CD4-positive, alpha-beta T cell treated with Interleukin-6 at 100 ng/mL for 8 hours (primary cell): ENCODE results near the gene TAS2R19.
"Not testable (repeated sequence)": the region's sequence is repeated elsewhere in the genome, so short reads cannot be mapped to it uniquely, and the experiment has no call there.

ENCODE experiments used
- DNase-seq: peaks from one replicate; pipeline ENCODE4 v3.0.0-alpha.2; 2020; ENCODE audit warnings: mixed read lengths, low spot score

The TAS2R19 gene

DNA sequence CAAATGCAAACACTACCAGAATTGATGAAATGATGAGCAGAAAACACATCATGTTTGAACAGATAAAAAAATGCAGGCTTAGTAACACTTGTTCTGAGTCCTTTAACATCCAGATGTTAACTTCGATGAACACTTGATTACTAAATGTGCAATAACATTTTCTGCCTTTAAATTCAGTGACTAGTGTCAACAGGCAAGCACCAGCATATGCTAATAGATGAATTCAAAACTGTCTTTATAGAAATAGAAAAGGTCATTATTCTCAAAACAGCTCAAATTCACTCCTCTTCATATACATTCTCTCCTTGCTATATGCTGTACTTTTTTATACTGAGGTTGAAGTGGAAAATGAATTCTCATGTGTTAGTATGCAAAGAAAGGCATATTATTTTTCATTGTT, at the start of gene TAS2R19:
TSS of gene TAS2R19 (minus strand) at position 101 of the 400 bp plus-strand sequence. CDS start at position 52, 49 bp downstream.
- DNase-seq, result no peak

DNA sequence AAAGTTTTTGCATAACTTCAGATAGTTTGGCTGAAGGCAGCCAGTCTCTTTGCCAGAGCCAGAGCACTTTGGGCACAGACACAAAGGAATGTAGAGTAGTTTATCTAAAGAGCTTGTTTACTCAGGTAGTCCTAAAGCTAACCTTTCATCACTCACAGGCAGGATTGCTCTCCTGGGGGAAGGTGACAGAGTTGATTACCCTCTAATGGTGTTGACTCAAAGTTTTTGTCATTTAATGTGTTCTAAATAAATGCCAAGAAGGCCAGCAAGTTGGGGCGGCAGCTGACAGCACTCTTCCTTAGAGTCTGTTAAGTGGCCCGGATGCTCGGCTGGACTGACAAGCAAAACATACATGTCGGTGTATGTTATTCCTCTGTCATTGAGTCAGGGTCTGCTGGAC, 49.0 kb upstream of the TAS2R19 start:
- no peak for DNase-seq

- no peak for DNase-seq
These were observed 48.6 kb upstream of the TAS2R19 start for GRCh38 chr12:11070999-11071398.

DNA sequence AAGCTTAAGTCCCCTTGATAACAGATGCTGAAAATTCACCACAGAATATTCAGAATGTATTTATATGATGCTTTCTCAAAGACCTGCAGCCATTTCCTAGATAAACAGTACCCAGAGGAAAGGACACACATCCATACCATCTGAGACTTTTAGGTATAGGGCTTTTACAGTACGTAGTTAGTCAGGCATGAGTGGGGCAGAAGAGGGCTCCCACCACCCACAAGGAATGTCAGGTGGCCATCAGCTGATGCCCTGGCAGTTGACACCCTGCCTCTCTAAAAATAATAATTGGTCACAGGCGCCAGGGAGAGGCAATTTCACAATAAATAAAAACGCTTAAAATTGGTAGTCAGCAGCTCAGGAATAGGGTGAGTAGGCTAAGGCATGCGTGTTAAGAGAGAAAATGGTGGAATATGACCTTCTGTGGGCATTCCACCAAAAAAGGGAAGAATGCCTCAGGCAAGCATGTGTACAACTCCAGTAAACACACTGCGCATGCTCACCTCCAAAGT, 47.5 kb upstream of the TAS2R19 start:
- no peak for DNase-seq

DNA sequence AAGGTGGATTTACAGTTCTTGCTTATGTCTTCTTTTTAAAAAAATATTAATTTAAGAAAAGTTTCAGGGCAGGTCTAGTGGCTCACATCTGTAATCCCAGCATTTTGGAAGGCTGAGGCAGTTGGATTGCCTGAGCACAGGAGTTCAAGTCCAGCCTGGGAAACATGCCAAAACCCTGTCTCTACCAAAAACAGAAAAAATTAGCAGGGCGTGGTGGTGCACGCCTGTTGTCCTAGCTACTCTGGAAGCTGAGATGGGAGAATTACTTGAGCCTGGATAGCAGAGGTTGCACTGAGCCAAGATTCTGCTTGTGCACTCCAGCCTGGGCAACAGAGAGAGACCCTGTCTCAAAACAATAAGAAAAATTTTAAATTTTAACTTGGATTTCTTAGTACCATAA, 45.1 kb upstream of the TAS2R19 start:
- DNase-seq, result no peak

GRCh38 chr12:11062194-11062593, 39.8 kb upstream of the TAS2R19 start, which contains the start of gene TAS2R46:
Gene TAS2R46, minus strand, starts transcription at chr12:11062294. Its CDS starts 0 bp downstream, at chr12:11062294.
- DNase-seq, result not testable (repeated sequence)

DNA sequence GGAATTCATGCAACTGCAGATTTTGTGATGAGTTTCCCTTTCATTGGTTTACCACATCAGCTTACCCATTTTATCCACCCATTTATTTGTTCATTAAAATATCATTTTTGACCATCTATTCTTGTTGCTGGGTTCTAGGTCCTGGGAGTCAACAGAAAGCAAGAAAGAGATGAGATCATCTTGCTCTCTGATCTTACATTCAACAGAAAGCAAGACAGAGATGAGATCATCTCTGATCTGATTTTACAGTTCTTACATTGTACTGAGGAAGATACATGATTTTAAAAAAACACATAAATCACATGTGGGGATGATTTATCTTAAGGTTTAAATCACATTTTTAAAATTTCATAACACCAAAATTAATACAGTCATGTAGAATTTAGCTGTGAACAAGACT, 37.4 kb upstream of the TAS2R19 start:
- no peak for DNase-seq

GRCh38 chr12:11059041-11059440, 36.6 kb upstream of the TAS2R19 start:
- no peak for DNase-seq

DNA sequence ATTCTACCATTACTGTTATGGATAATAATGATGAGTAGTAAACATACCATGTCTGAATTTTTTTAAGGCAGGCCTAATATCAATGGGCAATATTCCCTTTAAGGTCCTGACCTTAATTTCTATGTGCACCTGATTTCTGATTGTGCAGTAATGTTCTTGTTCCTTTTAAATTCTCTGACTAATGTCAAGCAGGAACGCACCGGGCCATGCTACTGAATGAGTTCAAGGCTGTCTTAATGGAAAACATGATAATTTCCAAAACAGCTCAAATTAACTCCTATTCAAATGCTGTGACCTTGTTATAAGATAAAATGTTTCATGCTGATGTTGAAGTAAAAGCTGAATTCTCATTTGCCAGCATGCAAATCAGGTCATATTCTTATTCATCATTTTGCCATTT, 32.9 kb upstream of the TAS2R19 start:
- no peak for DNase-seq

- DNase-seq, result not testable (repeated sequence)
These were observed 27.5 kb upstream of the TAS2R19 start for GRCh38 chr12:11049806-11050531.

DNA sequence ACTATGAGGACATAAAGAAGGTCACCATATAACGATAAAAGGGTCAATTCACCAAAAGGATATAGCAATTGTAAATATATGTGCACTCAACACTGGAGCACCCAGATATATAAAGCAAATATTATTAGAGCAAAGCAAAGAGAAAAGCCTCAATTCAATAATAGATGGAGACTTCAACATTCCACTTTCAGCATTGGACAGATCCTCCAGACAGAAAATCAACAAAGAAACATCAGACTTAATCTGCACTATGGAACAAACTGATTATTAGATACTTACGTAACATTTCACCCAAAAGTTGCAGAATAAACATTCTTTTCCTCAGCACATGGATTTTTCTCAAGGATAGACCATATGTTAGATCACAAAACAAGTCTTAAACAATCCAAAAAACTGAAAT, 18.9 kb upstream of the TAS2R19 start:
- not testable (repeated sequence) for DNase-seq

- no peak for DNase-seq
These were observed 17.7 kb upstream of the TAS2R19 start for GRCh38 chr12:11040162-11040561.

GRCh38 chr12:11039171-11039570, 16.8 kb upstream of the TAS2R19 start:
- no peak for DNase-seq

DNA sequence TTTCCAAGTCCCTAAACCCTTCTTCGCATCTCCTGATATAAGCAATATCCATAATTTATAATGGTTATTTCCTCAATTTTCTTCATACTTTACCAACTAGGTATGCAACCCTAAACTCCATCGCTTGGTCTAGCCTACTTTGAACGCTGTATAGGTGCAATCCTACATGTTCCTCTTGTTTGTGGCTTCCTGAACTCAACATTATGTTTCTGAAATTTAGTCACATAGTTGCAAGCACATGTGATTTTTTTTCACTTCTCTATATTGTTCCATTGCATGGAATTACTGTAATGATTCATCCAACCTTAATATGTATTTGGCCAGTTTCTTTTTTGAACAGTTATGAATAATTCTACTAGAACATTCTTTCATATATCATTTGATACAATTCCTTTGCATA, 11.5 kb upstream of the TAS2R19 start:
- DNase-seq, result not testable (repeated sequence)

- no peak for DNase-seq
These were observed 8.9 kb upstream of the TAS2R19 start, which contains the start of gene TAS2R31 for GRCh38 chr12:11031307-11031706. Gene TAS2R31, minus strand, starts transcription at chr12:11031407. Its CDS starts 72 bp downstream, at chr12:11031335.

GRCh38 chr12:11026118-11026517, 3.7 kb upstream of the TAS2R19 start:
- DNase-seq, result no peak

DNA sequence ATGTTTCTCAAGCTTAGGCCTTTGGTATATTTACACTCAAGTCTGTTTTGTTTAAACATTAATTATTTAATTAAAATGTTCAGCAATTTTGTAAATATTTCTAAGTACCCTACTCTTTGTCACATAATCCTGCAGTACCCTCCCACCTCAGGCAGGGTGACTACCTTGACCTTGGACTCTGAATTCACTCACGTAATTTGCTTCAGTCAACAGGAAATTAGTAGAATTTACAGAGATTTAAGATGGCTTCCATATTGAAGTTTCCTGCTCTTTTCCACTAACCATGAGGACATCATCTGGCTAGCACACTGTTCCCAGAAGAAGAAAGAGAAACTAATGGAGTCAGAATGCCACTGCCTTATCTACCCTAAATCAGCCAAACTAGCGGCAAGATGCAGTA, 967 bp upstream of the TAS2R19 start:
- DNase-seq, result no peak

DNA sequence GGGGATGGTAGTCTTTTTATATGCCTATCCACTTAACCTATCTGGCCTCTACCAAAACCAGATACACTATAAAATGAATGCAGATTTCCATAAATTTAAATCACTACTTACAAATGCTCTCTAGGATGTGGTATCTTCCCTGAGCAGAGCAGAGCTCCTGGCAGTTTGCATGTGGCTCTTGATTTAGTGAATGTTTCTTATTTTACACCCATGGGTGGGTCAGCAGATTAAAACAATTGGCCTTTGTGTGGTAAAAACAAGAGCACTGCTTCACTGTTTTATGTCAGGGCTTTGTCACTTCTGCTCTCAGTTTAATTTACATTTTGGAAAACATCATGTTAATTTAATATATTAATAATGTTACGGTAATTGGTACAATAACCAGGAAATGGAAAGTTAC, 5.5 kb downstream of the TAS2R19 start:
- no peak for DNase-seq

GRCh38 chr12:11015775-11016430, 6.5 kb downstream of the TAS2R19 start:
- DNase-seq, result no peak

- DNase-seq, result no peak
These were observed 8.2 kb downstream of the TAS2R19 start for GRCh38 chr12:11014234-11014633.

DNA sequence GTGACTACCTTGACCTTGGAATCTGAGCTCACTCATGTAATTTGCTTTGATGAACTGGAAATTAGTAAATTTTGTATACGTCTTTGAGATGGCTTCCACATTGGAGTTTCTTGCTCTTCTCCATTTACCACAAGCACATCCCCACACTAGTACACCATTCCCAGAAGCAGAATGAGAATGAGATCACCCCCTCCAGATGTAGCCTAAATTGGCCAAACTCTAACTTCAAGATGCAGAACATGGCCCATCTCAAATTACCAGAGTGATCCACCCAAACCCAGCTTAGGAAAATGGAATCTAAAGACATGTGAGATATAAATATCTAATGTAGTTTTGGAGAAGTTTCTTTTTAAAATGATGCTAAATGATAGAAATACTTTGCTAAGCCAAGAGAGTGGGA, 14.8 kb downstream of the TAS2R19 start:
- DNase-seq, result no peak

GRCh38 chr12:10998204-10998603, 24.2 kb downstream of the TAS2R19 start, which contains the start of gene TAS2R20:
Gene TAS2R20, minus strand, starts transcription at chr12:10998304. Its CDS starts 429 bp downstream, at chr12:10997875.
- no peak for DNase-seq

GRCh38 chr12:10994307-10994706, 28.1 kb downstream of the TAS2R19 start:
- DNase-seq, result no peak
